GM23338 (cell line): ENCODE data around the gene PRR4. TPM values are rescaled to one million over a fixed set of nuclear protein-coding genes. Genes with fewer than 3 reads are reported as not detected.

ENCODE experiments used
- ATAC-seq: fragments of 200-7000 bp; cut with Tn5 transposase; 3 replicates; pipeline ENCODE4 v1.9.1; 2020
- DNase-seq: peaks from one replicate; pipeline ENCODE4 v3.0.0-alpha.2; 2015; ENCODE audit warnings: low spot score
- H2AFZ ChIP-seq: fragments of 200-600 bp; sonication (generic); 2 replicates; pipeline ENCODE4 v1.8.0; 2016; ENCODE audit warnings: antibody characterized with exemption, mild to moderate bottlenecking, moderate library complexity
- H3F3A ChIP-seq: fragments of 200-600 bp; sonication (generic); replicated peaks from 2 replicates; pipeline ENCODE4 v1.8.0; 2017; ENCODE audit warnings: antibody characterized with exemption, mixed run types, low read depth
- H3K27ac ChIP-seq: fragments of 200-600 bp; sonication (generic); 2 replicates; pipeline ENCODE4 v1.6.1; 2016; ENCODE audit warnings: low read depth
- H3K27me3 ChIP-seq: fragments of 200-600 bp; sonication (generic); 2 replicates; pipeline ENCODE4 v1.8.0; 2016; ENCODE audit warnings: mild to moderate bottlenecking, mixed run types, moderate library complexity; ENCODE audit not compliant: insufficient read depth
- H3K36me3 ChIP-seq: fragments of 200-600 bp; sonication (generic); 2 replicates; pipeline ENCODE4 v1.8.0; 2016; ENCODE audit warnings: mild to moderate bottlenecking; ENCODE audit not compliant: insufficient read depth
- H3K4me1 ChIP-seq: fragments of 200-600 bp; sonication (generic); 2 replicates; pipeline ENCODE4 v1.8.0; 2016; ENCODE audit warnings: mild to moderate bottlenecking, moderate library complexity; ENCODE audit not compliant: insufficient read depth
- H3K4me2 ChIP-seq: fragments of 200-600 bp; sonication (generic); 2 replicates; pipeline ENCODE4 v1.7.1; 2017; ENCODE audit warnings: mixed run types
- H3K4me3 ChIP-seq: fragments of 200-600 bp; sonication (generic); 2 replicates; pipeline ENCODE4 v1.6.1; 2016; ENCODE audit warnings: mixed run types
- H3K79me2 ChIP-seq: fragments of 200-600 bp; sonication (generic); replicated peaks from 2 replicates; pipeline ENCODE4 v1.8.0; 2017; ENCODE audit warnings: mild to moderate bottlenecking; ENCODE audit not compliant: insufficient read depth
- H3K9me2 ChIP-seq: fragments of 200-600 bp; sonication (generic); 2 replicates; pipeline ENCODE4 v1.8.0; 2017; ENCODE audit not compliant: insufficient read depth
- H4K20me1 ChIP-seq: fragments of 200-600 bp; sonication (generic); replicated peaks from 2 replicates; pipeline ENCODE4 v1.8.0; 2017; ENCODE audit warnings: mild to moderate bottlenecking; ENCODE audit not compliant: insufficient read depth
- H3K27ac Mint-ChIP-seq: 2 replicates; pipeline ENCODE4 v1.8.0; 2020; ENCODE audit warnings: inconsistent platforms, mild to moderate bottlenecking, moderate library complexity, mixed read lengths
- H3K27me3 Mint-ChIP-seq: 3 replicates; pipeline ENCODE4 v1.8.0; 2022; ENCODE audit warnings: low read depth, mild to moderate bottlenecking, moderate library complexity, mixed read lengths, inconsistent platforms; ENCODE audit not compliant: insufficient read depth, poor library complexity
- H3K36me3 Mint-ChIP-seq: 3 replicates; pipeline ENCODE4 v1.8.0; 2021; ENCODE audit warnings: low read depth, mild to moderate bottlenecking, inconsistent platforms, moderate library complexity, mixed read lengths
- H3K4me1 Mint-ChIP-seq: 3 replicates; pipeline ENCODE4 v1.8.0; 2020; ENCODE audit warnings: mild to moderate bottlenecking, inconsistent platforms, mixed read lengths
- H3K4me3 Mint-ChIP-seq: 3 replicates; pipeline ENCODE4 v1.8.0; 2021; ENCODE audit warnings: moderate library complexity, mild to moderate bottlenecking, inconsistent platforms, mixed read lengths
- H3K9me3 Mint-ChIP-seq: 3 replicates; pipeline ENCODE4 v1.8.0; 2020; ENCODE audit warnings: moderate library complexity, mild to moderate bottlenecking, inconsistent platforms, mixed read lengths
- CREB1 ChIP-seq: fragments of 250-450 bp; sonication (Bioruptor Pico); IDR thresholded peaks from 2 replicates; pipeline ENCODE4 v1.5.0; 2020; ENCODE audit warnings: low read depth, mild to moderate bottlenecking, moderate library complexity
- EZH2 ChIP-seq: fragments of 200-600 bp; sonication (generic); IDR thresholded peaks from one replicate; pipeline ENCODE4 v1.8.0; 2017; ENCODE audit warnings: antibody characterized with exemption, mild to moderate bottlenecking, low read depth; ENCODE audit not compliant: unreplicated experiment
- EZH2phosphoT487 ChIP-seq: fragments of 200-600 bp; sonication (generic); IDR thresholded peaks from one replicate; pipeline ENCODE4 v1.8.1; 2018; ENCODE audit warnings: antibody characterized with exemption; ENCODE audit not compliant: unreplicated experiment
- ZNF331 ChIP-seq: fragments of 250-450 bp; sonication (Bioruptor Pico); IDR thresholded peaks from 2 replicates; pipeline ENCODE4 v1.5.0; 2020; ENCODE audit warnings: low read depth, mild to moderate bottlenecking, moderate library complexity
- polyA plus RNA-seq: library from polyadenylated mRNA; unstranded; fragments of >200 nt; fragmentation: Nextera tagmentation; extraction: Ambion mirVana; gene quantifications from 2 replicates; pipeline ENCODE4 v1.2.1, GENCODE V29; 2016
- total RNA-seq: library from RNA; depleted of rRNA; stranded (reverse); fragments of >200 nt; shearing (Covaris generic); gene quantifications from 2 replicates; pipeline ENCODE4 v1.2.3, GENCODE V29; 2014
- TF ChIP-seq, protein P1 (sequence below), 2 experiments: fragments of 200-600 bp in 1 of 2; sonication (generic) in 1 of 2; conservative IDR thresholded peaks; 2 replicates each; pipeline versions ENCODE4 v1.5.1 to v1.6.1; 2016 to 2017; ENCODE audit warnings: antibody characterized with exemption in 2 of 2, low read depth in 2 of 2, mild to moderate bottlenecking in 2 of 2, moderate library complexity in 1 of 2
- TF ChIP-seq, protein P2 (sequence below): fragments of 250-450 bp; sonication (Bioruptor Pico); IDR thresholded peaks from 2 replicates; pipeline ENCODE4 v1.5.0; 2020; ENCODE audit warnings: mild to moderate bottlenecking, moderate library complexity

The PRR4 gene
- total and polyA plus RNA-seq, 2 experiments from 2014 or later: 2.1 to 7.9 TPM

GRCh38 chr12:10861366-10861765 is 12.1 kb upstream of the PRR4 start:
- H3K4me3 Mint-ChIP-seq: no peak overlapping the region
- no peak overlapping the region for H2AFZ ChIP-seq
- no peaks in the 10 kb centered on the region for H3K27me3 ChIP-seq
- no peak overlapping the region for H3K4me3 ChIP-seq
- ATAC-seq (no peak), DNase-seq (no peak)
- H3K9me3 Mint-ChIP-seq: peaks cover 26% of the 10 kb centered on the region
- H3K36me3 ChIP-seq: peaks cover 4% of the 10 kb centered on the region; the same call in 1 of the 2 replicates
- H3K36me3 Mint-ChIP-seq: peaks cover 43% of the 10 kb centered on the region
- no peaks in the 10 kb centered on the region for H3K4me1 ChIP-seq
- no peaks in the 10 kb centered on the region for H3F3A ChIP-seq
- H4K20me1 ChIP-seq: no peaks in the 10 kb centered on the region
- H3K27ac ChIP-seq: no peak overlapping the region
- H3K79me2 ChIP-seq: no peaks in the 10 kb centered on the region
- no peak overlapping the region for H3K27ac Mint-ChIP-seq
- H3K9me2 ChIP-seq: no peaks in the 10 kb centered on the region
- TF ChIP-seq ZNF331 (no peak), EZH2phosphoT487 (no peak), EZH2 (no peak), CREB1 (CRISPR knock-in tag) (no peak)
- TF ChIP-seq, protein P1, sequence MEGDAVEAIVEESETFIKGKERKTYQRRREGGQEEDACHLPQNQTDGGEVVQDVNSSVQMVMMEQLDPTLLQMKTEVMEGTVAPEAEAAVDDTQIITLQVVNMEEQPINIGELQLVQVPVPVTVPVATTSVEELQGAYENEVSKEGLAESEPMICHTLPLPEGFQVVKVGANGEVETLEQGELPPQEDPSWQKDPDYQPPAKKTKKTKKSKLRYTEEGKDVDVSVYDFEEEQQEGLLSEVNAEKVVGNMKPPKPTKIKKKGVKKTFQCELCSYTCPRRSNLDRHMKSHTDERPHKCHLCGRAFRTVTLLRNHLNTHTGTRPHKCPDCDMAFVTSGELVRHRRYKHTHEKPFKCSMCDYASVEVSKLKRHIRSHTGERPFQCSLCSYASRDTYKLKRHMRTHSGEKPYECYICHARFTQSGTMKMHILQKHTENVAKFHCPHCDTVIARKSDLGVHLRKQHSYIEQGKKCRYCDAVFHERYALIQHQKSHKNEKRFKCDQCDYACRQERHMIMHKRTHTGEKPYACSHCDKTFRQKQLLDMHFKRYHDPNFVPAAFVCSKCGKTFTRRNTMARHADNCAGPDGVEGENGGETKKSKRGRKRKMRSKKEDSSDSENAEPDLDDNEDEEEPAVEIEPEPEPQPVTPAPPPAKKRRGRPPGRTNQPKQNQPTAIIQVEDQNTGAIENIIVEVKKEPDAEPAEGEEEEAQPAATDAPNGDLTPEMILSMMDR (conservative IDR thresholded peaks at IDR 0.05; ENCODE audit: low read depth in 2 of 2): no peak
- TF ChIP-seq, protein P2, sequence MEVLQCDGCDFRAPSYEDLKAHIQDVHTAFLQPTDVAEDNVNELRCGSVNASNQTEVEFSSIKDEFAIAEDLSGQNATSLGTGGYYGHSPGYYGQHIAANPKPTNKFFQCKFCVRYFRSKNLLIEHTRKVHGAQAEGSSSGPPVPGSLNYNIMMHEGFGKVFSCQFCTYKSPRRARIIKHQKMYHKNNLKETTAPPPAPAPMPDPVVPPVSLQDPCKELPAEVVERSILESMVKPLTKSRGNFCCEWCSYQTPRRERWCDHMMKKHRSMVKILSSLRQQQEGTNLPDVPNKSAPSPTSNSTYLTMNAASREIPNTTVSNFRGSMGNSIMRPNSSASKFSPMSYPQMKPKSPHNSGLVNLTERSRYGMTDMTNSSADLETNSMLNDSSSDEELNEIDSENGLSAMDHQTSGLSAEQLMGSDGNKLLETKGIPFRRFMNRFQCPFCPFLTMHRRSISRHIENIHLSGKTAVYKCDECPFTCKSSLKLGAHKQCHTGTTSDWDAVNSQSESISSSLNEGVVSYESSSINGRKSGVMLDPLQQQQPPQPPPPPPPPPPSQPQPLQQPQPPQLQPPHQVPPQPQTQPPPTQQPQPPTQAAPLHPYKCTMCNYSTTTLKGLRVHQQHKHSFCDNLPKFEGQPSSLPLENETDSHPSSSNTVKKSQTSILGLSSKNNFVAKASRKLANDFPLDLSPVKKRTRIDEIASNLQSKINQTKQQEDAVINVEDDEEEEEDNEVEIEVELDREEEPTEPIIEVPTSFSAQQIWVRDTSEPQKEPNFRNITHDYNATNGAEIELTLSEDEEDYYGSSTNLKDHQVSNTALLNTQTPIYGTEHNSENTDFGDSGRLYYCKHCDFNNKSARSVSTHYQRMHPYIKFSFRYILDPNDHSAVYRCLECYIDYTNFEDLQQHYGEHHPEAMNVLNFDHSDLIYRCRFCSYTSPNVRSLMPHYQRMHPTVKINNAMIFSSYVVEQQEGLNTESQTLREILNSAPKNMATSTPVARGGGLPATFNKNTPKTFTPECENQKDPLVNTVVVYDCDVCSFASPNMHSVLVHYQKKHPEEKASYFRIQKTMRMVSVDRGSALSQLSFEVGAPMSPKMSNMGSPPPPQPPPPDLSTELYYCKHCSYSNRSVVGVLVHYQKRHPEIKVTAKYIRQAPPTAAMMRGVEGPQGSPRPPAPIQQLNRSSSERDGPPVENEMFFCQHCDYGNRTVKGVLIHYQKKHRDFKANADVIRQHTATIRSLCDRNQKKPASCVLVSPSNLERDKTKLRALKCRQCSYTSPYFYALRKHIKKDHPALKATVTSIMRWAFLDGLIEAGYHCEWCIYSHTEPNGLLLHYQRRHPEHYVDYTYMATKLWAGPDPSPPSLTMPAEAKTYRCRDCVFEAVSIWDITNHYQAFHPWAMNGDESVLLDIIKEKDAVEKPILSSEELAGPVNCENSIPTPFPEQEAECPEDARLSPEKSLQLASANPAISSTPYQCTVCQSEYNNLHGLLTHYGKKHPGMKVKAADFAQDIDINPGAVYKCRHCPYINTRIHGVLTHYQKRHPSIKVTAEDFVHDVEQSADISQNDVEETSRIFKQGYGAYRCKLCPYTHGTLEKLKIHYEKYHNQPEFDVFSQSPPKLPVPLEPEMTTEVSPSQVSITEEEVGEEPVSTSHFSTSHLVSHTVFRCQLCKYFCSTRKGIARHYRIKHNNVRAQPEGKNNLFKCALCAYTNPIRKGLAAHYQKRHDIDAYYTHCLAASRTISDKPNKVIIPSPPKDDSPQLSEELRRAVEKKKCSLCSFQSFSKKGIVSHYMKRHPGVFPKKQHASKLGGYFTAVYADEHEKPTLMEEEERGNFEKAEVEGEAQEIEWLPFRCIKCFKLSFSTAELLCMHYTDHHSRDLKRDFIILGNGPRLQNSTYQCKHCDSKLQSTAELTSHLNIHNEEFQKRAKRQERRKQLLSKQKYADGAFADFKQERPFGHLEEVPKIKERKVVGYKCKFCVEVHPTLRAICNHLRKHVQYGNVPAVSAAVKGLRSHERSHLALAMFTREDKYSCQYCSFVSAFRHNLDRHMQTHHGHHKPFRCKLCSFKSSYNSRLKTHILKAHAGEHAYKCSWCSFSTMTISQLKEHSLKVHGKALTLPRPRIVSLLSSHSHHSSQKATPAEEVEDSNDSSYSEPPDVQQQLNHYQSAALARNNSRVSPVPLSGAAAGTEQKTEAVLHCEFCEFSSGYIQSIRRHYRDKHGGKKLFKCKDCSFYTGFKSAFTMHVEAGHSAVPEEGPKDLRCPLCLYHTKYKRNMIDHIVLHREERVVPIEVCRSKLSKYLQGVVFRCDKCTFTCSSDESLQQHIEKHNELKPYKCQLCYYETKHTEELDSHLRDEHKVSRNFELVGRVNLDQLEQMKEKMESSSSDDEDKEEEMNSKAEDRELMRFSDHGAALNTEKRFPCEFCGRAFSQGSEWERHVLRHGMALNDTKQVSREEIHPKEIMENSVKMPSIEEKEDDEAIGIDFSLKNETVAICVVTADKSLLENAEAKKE (CRISPR knock-in tag): no peak
- no peaks in the 10 kb centered on the region for H3K27me3 Mint-ChIP-seq
- H3K4me1 Mint-ChIP-seq: no peaks in the 10 kb centered on the region
- H3K4me2 ChIP-seq: no peak overlapping the region
